Parathyroid adenoma (tissue), 2 donors: ENCODE measurements around the gene TBR1.

ENCODE experiments used
- H2AFZ ChIP-seq: fragments of 300-600 bp; sonication (generic); one replicate; pipeline ENCODE4 v1.7.0; 2017; ENCODE audit warnings: antibody characterized with exemption, mild to moderate bottlenecking
- H3K27ac ChIP-seq: fragments of 300-600 bp; sonication (generic); one replicate; pipeline ENCODE4 v1.7.0; 2017
- H3K27me3 ChIP-seq: fragments of 300-600 bp; sonication (generic); one replicate; pipeline ENCODE4 v1.7.0; 2017; ENCODE audit warnings: low read length; ENCODE audit not compliant: control insufficient read depth, insufficient read depth
- H3K36me3 ChIP-seq: fragments of 300-600 bp; sonication (generic); one replicate; pipeline ENCODE4 v1.7.0; 2017; ENCODE audit warnings: low read length; ENCODE audit not compliant: control insufficient read depth, insufficient read depth
- H3K4me1 ChIP-seq: fragments of 300-600 bp; sonication (generic); one replicate; pipeline ENCODE4 v1.7.0; 2017; ENCODE audit warnings: control low read depth
- H3K4me2 ChIP-seq: fragments of 300-600 bp; sonication (generic); one replicate; pipeline ENCODE4 v1.7.0; 2017; ENCODE audit warnings: low read length
- H3K4me3 ChIP-seq: fragments of 300-600 bp; sonication (generic); one replicate; pipeline ENCODE4 v1.7.0; 2017; ENCODE audit warnings: low read depth, low read length
- H3K79me2 ChIP-seq: fragments of 300-600 bp; sonication (generic); one replicate; pipeline ENCODE4 v1.7.0; 2017; ENCODE audit warnings: control low read depth
- H3K9ac ChIP-seq: fragments of 300-600 bp; sonication (generic); one replicate; pipeline ENCODE4 v1.7.0; 2017; ENCODE audit warnings: mild to moderate bottlenecking
- H3K9me3 ChIP-seq: fragments of 300-600 bp; sonication (generic); one replicate; pipeline ENCODE4 v1.7.0; 2017; ENCODE audit warnings: low read length; ENCODE audit not compliant: control insufficient read depth
- CTCF ChIP-seq: fragments of 300-600 bp; sonication (generic); IDR thresholded peaks from one replicate; pipeline ENCODE4 v1.7.0; 2017; ENCODE audit warnings: antibody characterized with exemption, mild to moderate bottlenecking
- donor health status: primary hyperparathyroidism.

Gene TBR1

GRCh38 chr2:161412346-161412745 lies 3.8 kb upstream of the TBR1 start:
- Histone ChIP-seq H3K27me3 (no peaks in the 10 kb centered on the region), H2AFZ (no peak overlapping the region), H3K9me3 (no peaks in the 10 kb centered on the region), H3K4me3 (no peak overlapping the region), H3K36me3 (no peaks in the 10 kb centered on the region), H3K27ac (no peak overlapping the region), H3K79me2 (no peaks in the 10 kb centered on the region), H3K4me2 (no peak overlapping the region), H3K4me1 (peaks cover 3% of the 10 kb centered on the region), H3K9ac (no peak overlapping the region)
- no peak for TF ChIP-seq CTCF

GRCh38 chr2:161414042-161415033 lies 1.8 kb upstream of the TBR1 start:
- no peaks in the 10 kb centered on the region for H3K9me3 ChIP-seq
- H3K4me1 ChIP-seq, result peaks cover 3% of the 10 kb centered on the region
- peaks cover 7% of the 10 kb centered on the region for H3K27me3 ChIP-seq
- TF ChIP-seq CTCF, result no peak
- no peak overlapping the region for H3K4me3 ChIP-seq
- H3K36me3 ChIP-seq, result no peaks in the 10 kb centered on the region
- no peak overlapping the region for H3K27ac ChIP-seq
- no peak overlapping the region for H3K9ac ChIP-seq
- no peaks in the 10 kb centered on the region for H3K79me2 ChIP-seq
- H3K4me2 ChIP-seq, result peak overlapping the region; percentile 32
- peak overlapping the region; percentile 69 for H2AFZ ChIP-seq

GRCh38 chr2:161415034-161415986 lies 787 bp upstream of the TBR1 start:
- Histone ChIP-seq H3K79me2 (no peaks in the 10 kb centered on the region), H3K27me3 (peaks cover 11% of the 10 kb centered on the region), H3K36me3 (no peaks in the 10 kb centered on the region), H3K9ac (no peak overlapping the region), H3K4me2 (peak overlapping the region; percentile 32), H2AFZ (no peak overlapping the region), H3K27ac (no peak overlapping the region), H3K4me3 (no peak overlapping the region), H3K9me3 (no peaks in the 10 kb centered on the region), H3K4me1 (peaks cover 3% of the 10 kb centered on the region)
- TF ChIP-seq CTCF, result no peak

GRCh38 chr2:161416708-161417437 lies 776 bp downstream of the TBR1 start:
- no peak for TF ChIP-seq CTCF
- Histone ChIP-seq H2AFZ (no peak overlapping the region), H3K4me2 (no peak overlapping the region), H3K27me3 (peaks cover 11% of the 10 kb centered on the region), H3K9ac (no peak overlapping the region), H3K27ac (no peak overlapping the region), H3K9me3 (no peaks in the 10 kb centered on the region), H3K36me3 (no peaks in the 10 kb centered on the region), H3K4me1 (peaks cover 3% of the 10 kb centered on the region), H3K4me3 (no peak overlapping the region), H3K79me2 (no peaks in the 10 kb centered on the region)
